H9 (cell line): ENCODE measurements around the gene ERICH6B. TPM values are rescaled to one million over a fixed set of nuclear protein-coding genes. Genes with fewer than 3 reads are reported as not detected.

ENCODE experiments used
- DNase-seq: peaks from one replicate; pipeline ENCODE4 v3.0.0-alpha.2; 2017
- H2AFZ ChIP-seq: one replicate; pipeline ENCODE4 v1.6.1; 2013; ENCODE audit warnings: mild to moderate bottlenecking, low read length, control low read depth, moderate library complexity
- H2AK5ac ChIP-seq: 2 replicates; pipeline ENCODE4 v1.6.1; 2013; ENCODE audit warnings: low read length, control low read depth, mixed read lengths; ENCODE audit not compliant: insufficient read length
- H2BK120ac ChIP-seq: one replicate; pipeline ENCODE4 v1.6.1; 2013; ENCODE audit warnings: low read depth, mild to moderate bottlenecking, low read length, control low read depth, inconsistent platforms; ENCODE audit not compliant: poor library complexity, severe bottlenecking
- H2BK12ac ChIP-seq: 2 replicates; pipeline ENCODE4 v1.6.1; 2013; ENCODE audit warnings: low read length, control low read depth, mixed read lengths, low read depth; ENCODE audit not compliant: insufficient read length
- H2BK15ac ChIP-seq: 2 replicates; pipeline ENCODE4 v1.6.1; 2013; ENCODE audit warnings: low read depth, low read length, control low read depth
- H2BK20ac ChIP-seq: one replicate; pipeline ENCODE4 v1.6.1; 2013; ENCODE audit warnings: low read depth, mild to moderate bottlenecking, low read length, control low read depth, inconsistent platforms; ENCODE audit not compliant: poor library complexity, severe bottlenecking
- H2BK5ac ChIP-seq: 2 replicates; pipeline ENCODE4 v1.6.1; 2013; ENCODE audit warnings: low read length, control low read depth, mixed read lengths; ENCODE audit not compliant: insufficient read length
- H3K14ac ChIP-seq: 2 replicates; pipeline ENCODE4 v1.6.1; 2013; ENCODE audit warnings: low read length, control low read depth; ENCODE audit not compliant: insufficient read depth
- H3K18ac ChIP-seq: 2 replicates; pipeline ENCODE4 v1.6.1; 2013; ENCODE audit warnings: low read depth, mild to moderate bottlenecking, mixed read lengths, low read length, control low read depth; ENCODE audit not compliant: insufficient read length
- H3K23ac ChIP-seq: 2 replicates; pipeline ENCODE4 v1.6.1; 2013; ENCODE audit warnings: low read length, control low read depth, mixed read lengths, low read depth; ENCODE audit not compliant: insufficient read length
- H3K23me2 ChIP-seq: 2 replicates; pipeline ENCODE4 v1.6.1; 2013; ENCODE audit warnings: low read depth, mild to moderate bottlenecking, mixed read lengths, low read length, control low read depth; ENCODE audit not compliant: insufficient read length, poor library complexity, severe bottlenecking
- H3K27ac ChIP-seq: 2 replicates; pipeline ENCODE4 v1.5.1; 2013; ENCODE audit warnings: low read length, control low read depth, mixed read lengths, low read depth; ENCODE audit not compliant: insufficient read length
- H3K27me3 ChIP-seq: 2 replicates; pipeline ENCODE4 v1.6.1; 2013; ENCODE audit warnings: low read length, control low read depth, inconsistent platforms; ENCODE audit not compliant: insufficient read depth
- H3K4ac ChIP-seq: 2 replicates; pipeline ENCODE4 v1.6.1; 2013; ENCODE audit warnings: low read depth, mild to moderate bottlenecking, control low read depth, inconsistent platforms, low read length, moderate library complexity
- H3K4me1 ChIP-seq: 2 replicates; pipeline ENCODE4 v1.6.1; 2013; ENCODE audit warnings: low read length, control low read depth, inconsistent platforms; ENCODE audit not compliant: insufficient read depth
- H3K4me2 ChIP-seq: 2 replicates; pipeline ENCODE4 v1.6.1; 2013; ENCODE audit warnings: low read length, control low read depth, mixed read lengths; ENCODE audit not compliant: insufficient read length, insufficient read depth
- H3K56ac ChIP-seq: 2 replicates; pipeline ENCODE4 v1.6.1; 2013; ENCODE audit warnings: low read depth, mild to moderate bottlenecking, mixed read lengths, low read length, control low read depth; ENCODE audit not compliant: insufficient read length
- H3K79me1 ChIP-seq: 2 replicates; pipeline ENCODE4 v1.6.1; 2013; ENCODE audit warnings: low read depth, mild to moderate bottlenecking, moderate library complexity, low read length, control low read depth, inconsistent platforms; ENCODE audit not compliant: insufficient read depth, poor library complexity, severe bottlenecking
- H3K79me2 ChIP-seq: 2 replicates; pipeline ENCODE4 v1.6.1; 2013; ENCODE audit warnings: low read length, control low read depth, inconsistent platforms; ENCODE audit not compliant: insufficient read depth
- H3K9ac ChIP-seq: 2 replicates; pipeline ENCODE4 v1.6.1; 2013; ENCODE audit warnings: low read length, control low read depth, mixed read lengths; ENCODE audit not compliant: insufficient read length; ENCODE audit errors: extremely low read depth
- H3K9me3 ChIP-seq: one replicate; pipeline ENCODE4 v1.6.1; 2013; ENCODE audit warnings: low read depth, low read length, inconsistent platforms; ENCODE audit not compliant: control insufficient read depth
- H3T11ph ChIP-seq: one replicate; pipeline ENCODE4 v1.6.1; 2013; ENCODE audit warnings: mild to moderate bottlenecking, low read length, control low read depth, inconsistent platforms
- H4K20me1 ChIP-seq: one replicate; pipeline ENCODE4 v1.6.1; 2013; ENCODE audit not compliant: control insufficient read depth, insufficient read length, insufficient read depth
- H4K5ac ChIP-seq: 2 replicates; pipeline ENCODE4 v1.6.1; 2013; ENCODE audit warnings: low read depth, mild to moderate bottlenecking, mixed read lengths, low read length, control low read depth; ENCODE audit not compliant: insufficient read length
- H4K8ac ChIP-seq: replicated peaks from 2 replicates; pipeline ENCODE4 v1.6.1; 2013; ENCODE audit warnings: low read length, control low read depth, mixed read lengths, low read depth; ENCODE audit not compliant: insufficient read length
- H4K91ac ChIP-seq: 2 replicates; pipeline ENCODE4 v1.6.1; 2013; ENCODE audit warnings: low read depth, mild to moderate bottlenecking, moderate library complexity, mixed read lengths, low read length, control low read depth; ENCODE audit not compliant: insufficient read length
- H3K27ac Mint-ChIP-seq, 3 experiments: 2 replicates in 2 of 3; 3 replicates in 1 of 3; pipeline ENCODE4 v1.8.0; 2020 to 2021; ENCODE audit warnings: mixed read lengths in 3 of 3, mild to moderate bottlenecking in 1 of 3, moderate library complexity in 1 of 3
- H3K27me3 Mint-ChIP-seq: 2 replicates; pipeline ENCODE4 v1.8.0; 2021; ENCODE audit warnings: low read depth, mild to moderate bottlenecking, moderate library complexity, mixed read lengths
- H3K36me3 Mint-ChIP-seq, 3 experiments: 2 replicates in 2 of 3; 3 replicates in 1 of 3; pipeline ENCODE4 v1.8.0; 2020 to 2021; ENCODE audit warnings: low read depth in 3 of 3, mixed read lengths in 3 of 3; ENCODE audit not compliant: insufficient read depth in 1 of 3
- H3K4me1 Mint-ChIP-seq, 2 experiments: 2 replicates each; pipeline ENCODE4 v1.8.0; 2020; ENCODE audit warnings: mixed read lengths in 2 of 2
- H3K4me3 Mint-ChIP-seq, 2 experiments: 2 replicates in 1 of 2; 3 replicates in 1 of 2; pipeline ENCODE4 v1.8.0; 2020 to 2021; ENCODE audit warnings: mild to moderate bottlenecking in 2 of 2, mixed read lengths in 2 of 2, moderate library complexity in 1 of 2
- H3K9me3 Mint-ChIP-seq, 2 experiments: 2 replicates in 1 of 2; 3 replicates in 1 of 2; pipeline ENCODE4 v1.8.0; 2020; ENCODE audit warnings: mild to moderate bottlenecking in 2 of 2, mixed read lengths in 2 of 2, moderate library complexity in 1 of 2
- CTCF ChIP-seq: fragments of 200-600 bp; sonication (generic); conservative IDR thresholded peaks from 3 replicates; pipeline ENCODE4 v1.8.0; 2021; ENCODE audit warnings: antibody characterized with exemption, mild to moderate bottlenecking
- WGBS: extraction: QIAGEN DNeasy Blood & Tissue Kit; methylation state at CpG from one replicate; pipeline ENCODE4 v1.1.7; 2013; ENCODE audit warnings: missing lambda C conversion rate, low lambda C conversion rate, mixed read lengths; ENCODE audit not compliant: insufficient read length; ENCODE audit errors: extremely low coverage; 5-methylcytosine and 5-hydroxymethylcytosine counted together
- total RNA-seq: library from RNA; stranded (reverse); gene quantifications from 2 replicates; pipeline ENCODE4 v1.2.1, GENCODE V29; 2021

Gene ERICH6B
- total RNA-seq, 1 experiment from 2014 or later = not detected

DNA sequence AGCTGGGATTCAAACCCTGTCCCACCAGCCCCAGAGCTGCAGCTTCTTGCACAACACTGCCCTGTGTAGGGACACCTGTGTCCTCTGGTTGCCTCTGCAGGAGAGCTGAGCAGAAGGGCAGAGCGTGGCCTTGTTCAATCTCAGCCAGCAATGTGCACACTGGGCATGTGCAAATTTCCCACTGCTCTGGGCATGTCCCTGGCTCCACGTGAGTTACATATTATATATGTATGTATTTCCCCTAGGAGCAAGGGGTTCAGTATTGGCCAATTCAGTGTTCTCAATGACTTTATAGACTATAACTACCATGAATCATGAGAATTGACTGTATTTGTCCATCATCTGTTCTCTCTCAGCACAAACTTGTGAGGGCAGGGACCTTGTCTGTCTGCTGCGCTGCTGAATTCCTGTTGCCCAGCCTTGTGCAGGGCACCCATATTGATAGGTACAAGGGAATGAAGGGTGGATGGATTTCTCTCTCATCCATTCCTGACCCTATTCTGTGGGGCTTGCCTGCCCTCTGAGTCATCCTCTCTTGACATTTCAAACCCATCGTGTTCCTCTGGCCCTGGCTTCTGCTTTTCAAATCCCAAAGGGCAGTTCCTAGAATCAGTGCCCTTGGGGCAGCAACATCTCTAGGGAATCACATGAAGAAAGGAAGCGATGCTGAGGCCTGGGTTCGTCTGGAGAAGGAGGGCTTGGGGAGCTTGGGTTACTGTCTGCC lies 69.7 kb downstream of the ERICH6B start:
- no peaks in the 10 kb centered on the region for H3K27me3 ChIP-seq
- H2AK5ac ChIP-seq = no peak overlapping the region
- H3K9me3 ChIP-seq = no peaks in the 10 kb centered on the region
- Mint-ChIP-seq H3K4me3 (no peak overlapping the region), H3K4me1 (no peaks in the 10 kb centered on the region), H3K9me3 (no peaks in the 10 kb centered on the region), H3K27ac (no peak overlapping the region), H3K27me3 (no peaks in the 10 kb centered on the region; the same call in 1 of the 2 replicates), H3K36me3 (no peaks in the 10 kb centered on the region)
- H2BK120ac ChIP-seq = no peak overlapping the region
- no peak overlapping the region for H3K23ac ChIP-seq
- no peak overlapping the region for H2AFZ ChIP-seq
- WGBS = no CpG with 5 or more reads among the region's 6 CpGs
- H3K18ac ChIP-seq = no peak overlapping the region
- H3K14ac ChIP-seq = no peak overlapping the region; the same call in 1 of the 2 replicates
- H3K4me1 ChIP-seq = no peaks in the 10 kb centered on the region
- H3K4ac ChIP-seq = no peak overlapping the region
- H3K79me1 ChIP-seq = no peaks in the 10 kb centered on the region
- no peak for DNase-seq
- H3T11ph ChIP-seq = no peak overlapping the region
- H4K20me1 ChIP-seq = no peaks in the 10 kb centered on the region
- no peak overlapping the region for H4K8ac ChIP-seq
- no peak overlapping the region for H2BK12ac ChIP-seq
- no peak for TF ChIP-seq CTCF
- H3K23me2 ChIP-seq = no peaks in the 10 kb centered on the region
- no peak overlapping the region for H2BK20ac ChIP-seq
- no peak overlapping the region for H4K91ac ChIP-seq
- no peak overlapping the region for H3K27ac ChIP-seq
- no peak overlapping the region for H3K9ac ChIP-seq
- H2BK5ac ChIP-seq = no peak overlapping the region
- H2BK15ac ChIP-seq = no peak overlapping the region
- H3K56ac ChIP-seq = no peak overlapping the region
- no peak overlapping the region for H4K5ac ChIP-seq
- no peak overlapping the region for H3K4me2 ChIP-seq
- no peaks in the 10 kb centered on the region for H3K79me2 ChIP-seq
